Ishikawa (cell line): ENCODE data around the gene IL1A.

Experiments
- CEBPB ChIP-seq: IDR thresholded peaks from 2 replicates; pipeline ENCODE4 v1.6.1; 2012
- CREB1 ChIP-seq: IDR thresholded peaks from 2 replicates; pipeline ENCODE4 v1.6.1; 2012; ENCODE audit warnings: low read depth
- EGR1 ChIP-seq: IDR thresholded peaks from 2 replicates; pipeline ENCODE4 v1.6.1; 2012
- EP300 ChIP-seq: IDR thresholded peaks from 2 replicates; pipeline ENCODE4 v1.6.1; 2012; ENCODE audit warnings: borderline replicate concordance
- NFIC ChIP-seq: IDR thresholded peaks from 2 replicates; pipeline ENCODE4 v1.6.1; 2012
- RAD21 ChIP-seq: IDR thresholded peaks from 2 replicates; pipeline ENCODE4 v1.6.1; 2012; ENCODE audit warnings: low read depth
- TCF12 ChIP-seq: IDR thresholded peaks from 2 replicates; pipeline ENCODE4 v1.6.1; 2012; ENCODE audit warnings: low read depth
- TEAD4 ChIP-seq: IDR thresholded peaks from 2 replicates; pipeline ENCODE4 v1.6.1; 2012
- TF ChIP-seq, protein P1 (sequence below): IDR thresholded peaks from 2 replicates; pipeline ENCODE4 v1.6.1; 2012

DNA sequence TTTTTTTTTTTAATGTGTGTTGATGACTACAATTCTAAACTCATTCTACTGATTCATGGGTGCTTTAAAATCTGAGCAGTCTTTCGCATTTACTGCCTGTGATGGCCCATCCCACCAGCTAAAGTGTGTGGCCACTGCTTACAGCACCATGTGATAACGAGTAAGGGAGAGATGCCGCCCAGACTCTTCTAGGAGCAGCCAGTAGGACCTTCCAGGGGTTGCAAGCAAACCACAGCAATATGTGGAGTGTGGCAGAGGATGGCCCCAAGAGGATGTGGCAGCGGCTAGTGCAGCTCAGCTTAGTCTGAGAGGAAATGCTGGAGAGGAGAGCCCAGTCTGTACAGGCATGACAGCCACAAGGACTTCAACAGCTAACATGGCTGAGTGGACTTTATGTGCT, 37.4 kb upstream of the IL1A start:
- TF ChIP-seq EP300 = no peak
- TF ChIP-seq TCF12 = no peak
- no peak for TF ChIP-seq CREB1
- TF ChIP-seq, protein P1, sequence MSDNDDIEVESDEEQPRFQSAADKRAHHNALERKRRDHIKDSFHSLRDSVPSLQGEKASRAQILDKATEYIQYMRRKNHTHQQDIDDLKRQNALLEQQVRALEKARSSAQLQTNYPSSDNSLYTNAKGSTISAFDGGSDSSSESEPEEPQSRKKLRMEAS = no peak
- no peak for TF ChIP-seq NFIC
- TF ChIP-seq RAD21 = no peak
- no peak for TF ChIP-seq EGR1
- no peak for TF ChIP-seq CEBPB
- TF ChIP-seq TEAD4 = no peak
